ENCODE data around the gene PARD3. TPM values are rescaled to one million over a fixed set of nuclear protein-coding genes. Genes with fewer than 3 reads are reported as not detected.
"Not testable (repeated sequence)": the region's sequence is repeated elsewhere in the genome, so short reads cannot be mapped to it uniquely, and the experiment has no call there.

The PARD3 gene
- polyA plus RNA-seq, 3 donors: 0.51 TPM; not detected in 2

- Mint-ChIP-seq H3K27me3 (ENCODE audit: low read depth in 3 of 3) (peaks cover 0 to 2% (median 2%) of the 10 kb centered on the region in 3 donors), H3K9me3 (no peaks in the 10 kb centered on the region), H3K36me3 (no peaks in the 10 kb centered on the region), H3K4me1 (no peaks in the 10 kb centered on the region), H3K4me3 (no peak overlapping the region), H3K27ac (no peak overlapping the region)
- Histone ChIP-seq H3K4me1 (ENCODE audit: control insufficient read depth in 1 of 2, insufficient read depth in 2 of 2, low read length in 2 of 2) (no peaks in the 10 kb centered on the region), H4K20me1 (ENCODE audit: insufficient read depth, low read length) (no peaks in the 10 kb centered on the region), H3K9ac (ENCODE audit: insufficient read depth, low read length, poor library complexity, severe bottlenecking) (no peak overlapping the region), H3K79me2 (ENCODE audit: insufficient read depth, low read length) (no peaks in the 10 kb centered on the region), H3K36me3 (replicated peaks in 1 of 2; ENCODE audit: control insufficient read depth in 1 of 2, insufficient read depth in 2 of 2, low read length in 2 of 2) (no peaks in the 10 kb centered on the region), H3K9me3 (replicated peaks in 1 of 2; ENCODE audit: control insufficient read depth in 1 of 2, insufficient read depth in 1 of 2, low read length in 2 of 2) (no peaks in the 10 kb centered on the region), H3K27me3 (ENCODE audit: control insufficient read depth in 2 of 2, insufficient read depth in 2 of 2, low read length in 2 of 2) (no peaks in the 10 kb centered on the region), H3K27ac (ENCODE audit: low read depth in 1 of 2, low read length in 2 of 2) (no peak overlapping the region), H2AFZ (ENCODE audit: insufficient read depth, low read depth, low read length, poor library complexity, severe bottlenecking) (no peak overlapping the region), H3K4me3 (replicated peaks in 1 of 3; ENCODE audit: low read depth in 2 of 3, low read length in 3 of 3) (no peak overlapping the region), H3K4me2 (replicated peaks; ENCODE audit: extremely low read depth, low read length, poor library complexity, severe bottlenecking) (no peak overlapping the region)
- 100% methylated on average over 2 of the region's 7 CpGs for WGBS (ENCODE audit: insufficient coverage)
- intact Hi-C loops (cut with micrococcal nuclease): no loop called here
- DNase-seq: no peak
- TF ChIP-seq, protein P1, sequence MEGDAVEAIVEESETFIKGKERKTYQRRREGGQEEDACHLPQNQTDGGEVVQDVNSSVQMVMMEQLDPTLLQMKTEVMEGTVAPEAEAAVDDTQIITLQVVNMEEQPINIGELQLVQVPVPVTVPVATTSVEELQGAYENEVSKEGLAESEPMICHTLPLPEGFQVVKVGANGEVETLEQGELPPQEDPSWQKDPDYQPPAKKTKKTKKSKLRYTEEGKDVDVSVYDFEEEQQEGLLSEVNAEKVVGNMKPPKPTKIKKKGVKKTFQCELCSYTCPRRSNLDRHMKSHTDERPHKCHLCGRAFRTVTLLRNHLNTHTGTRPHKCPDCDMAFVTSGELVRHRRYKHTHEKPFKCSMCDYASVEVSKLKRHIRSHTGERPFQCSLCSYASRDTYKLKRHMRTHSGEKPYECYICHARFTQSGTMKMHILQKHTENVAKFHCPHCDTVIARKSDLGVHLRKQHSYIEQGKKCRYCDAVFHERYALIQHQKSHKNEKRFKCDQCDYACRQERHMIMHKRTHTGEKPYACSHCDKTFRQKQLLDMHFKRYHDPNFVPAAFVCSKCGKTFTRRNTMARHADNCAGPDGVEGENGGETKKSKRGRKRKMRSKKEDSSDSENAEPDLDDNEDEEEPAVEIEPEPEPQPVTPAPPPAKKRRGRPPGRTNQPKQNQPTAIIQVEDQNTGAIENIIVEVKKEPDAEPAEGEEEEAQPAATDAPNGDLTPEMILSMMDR (IDR thresholded peaks at IDR 0.05): no peak
Measured at GRCh38 chr10:34647160-34647559, 167.9 kb downstream of the PARD3 start.

DNA sequence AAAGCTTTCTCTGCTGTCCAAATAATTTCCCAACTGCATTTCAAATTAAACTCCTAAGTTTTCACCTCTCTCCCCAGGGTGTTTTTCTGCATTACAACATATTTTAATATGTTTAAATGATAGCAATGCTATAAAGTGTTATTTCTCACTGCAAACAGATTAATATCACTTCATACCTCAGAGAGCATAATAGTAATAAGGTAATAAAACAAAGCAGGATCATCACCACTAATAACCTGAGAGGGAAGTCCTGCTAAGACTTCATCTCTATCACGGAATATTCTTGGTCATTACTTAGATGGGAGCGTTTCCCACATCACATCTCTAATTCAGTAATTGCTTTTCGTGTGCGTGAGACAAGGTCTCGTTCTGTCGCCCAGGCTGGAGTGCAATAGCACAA lies 168.8 kb downstream of the PARD3 start:
- Histone ChIP-seq H3K27me3 (ENCODE audit: control insufficient read depth in 2 of 2, insufficient read depth in 2 of 2, low read length in 2 of 2) (no peaks in the 10 kb centered on the region), H3K9me3 (replicated peaks in 1 of 2; ENCODE audit: control insufficient read depth in 1 of 2, insufficient read depth in 1 of 2, low read length in 2 of 2) (no peaks in the 10 kb centered on the region), H3K9ac (ENCODE audit: insufficient read depth, low read length, poor library complexity, severe bottlenecking) (no peak overlapping the region), H3K36me3 (replicated peaks in 1 of 2; ENCODE audit: control insufficient read depth in 1 of 2, insufficient read depth in 2 of 2, low read length in 2 of 2) (no peaks in the 10 kb centered on the region), H3K4me3 (replicated peaks in 1 of 3; ENCODE audit: low read depth in 2 of 3, low read length in 3 of 3) (no peak overlapping the region), H3K27ac (ENCODE audit: low read depth in 1 of 2, low read length in 2 of 2) (no peak overlapping the region), H3K79me2 (ENCODE audit: insufficient read depth, low read length) (no peaks in the 10 kb centered on the region), H3K4me2 (replicated peaks; ENCODE audit: extremely low read depth, low read length, poor library complexity, severe bottlenecking) (no peak overlapping the region), H4K20me1 (ENCODE audit: insufficient read depth, low read length) (no peaks in the 10 kb centered on the region), H2AFZ (ENCODE audit: insufficient read depth, low read depth, low read length, poor library complexity, severe bottlenecking) (no peak overlapping the region), H3K4me1 (ENCODE audit: control insufficient read depth in 1 of 2, insufficient read depth in 2 of 2, low read length in 2 of 2) (no peaks in the 10 kb centered on the region)
- Mint-ChIP-seq H3K27ac (no peak overlapping the region), H3K9me3 (no peaks in the 10 kb centered on the region), H3K27me3 (ENCODE audit: low read depth in 3 of 3) (peaks cover 0 to 2% (median 2%) of the 10 kb centered on the region in 3 donors), H3K4me3 (no peak overlapping the region), H3K4me1 (no peaks in the 10 kb centered on the region), H3K36me3 (no peaks in the 10 kb centered on the region)
- TF ChIP-seq, protein P1 (IDR thresholded peaks at IDR 0.05): no peak
- intact Hi-C loops (cut with micrococcal nuclease): no loop called here
- WGBS (ENCODE audit: insufficient coverage): 99% methylated on average over 5 of the region's 6 CpGs
- no peak for DNase-seq

- no CpG with 5 or more reads among the region's 3 CpGs for WGBS (ENCODE audit: insufficient coverage)
Measured at GRCh38 chr10:34644815-34645214, 170.3 kb downstream of the PARD3 start.

More at GRCh38 chr10:34644815-34645214, 170.3 kb downstream of the PARD3 start:
- H3K9me3 ChIP-seq (replicated peaks in 1 of 2; ENCODE audit: control insufficient read depth in 1 of 2, insufficient read depth in 1 of 2, low read length in 2 of 2); H2AFZ ChIP-seq (ENCODE audit: insufficient read depth, low read depth, low read length, poor library complexity, severe bottlenecking); intact Hi-C loops (cut with micrococcal nuclease); H3K4me1 Mint-ChIP-seq; H3K79me2 ChIP-seq (ENCODE audit: insufficient read depth, low read length); H3K4me3 Mint-ChIP-seq; H3K27ac ChIP-seq (ENCODE audit: low read depth in 1 of 2, low read length in 2 of 2); H3K27ac Mint-ChIP-seq; H3K36me3 ChIP-seq (replicated peaks in 1 of 2; ENCODE audit: control insufficient read depth in 1 of 2, insufficient read depth in 2 of 2, low read length in 2 of 2); H3K27me3 ChIP-seq (ENCODE audit: control insufficient read depth in 2 of 2, insufficient read depth in 2 of 2, low read length in 2 of 2); H3K9ac ChIP-seq (ENCODE audit: insufficient read depth, low read length, poor library complexity, severe bottlenecking); DNase-seq; H3K36me3 Mint-ChIP-seq; H3K9me3 Mint-ChIP-seq; H3K4me2 ChIP-seq (replicated peaks; ENCODE audit: extremely low read depth, low read length, poor library complexity, severe bottlenecking); H3K4me1 ChIP-seq (ENCODE audit: control insufficient read depth in 1 of 2, insufficient read depth in 2 of 2, low read length in 2 of 2); H4K20me1 ChIP-seq (ENCODE audit: insufficient read depth, low read length); H3K4me3 ChIP-seq (replicated peaks in 1 of 3; ENCODE audit: low read depth in 2 of 3, low read length in 3 of 3); H3K27me3 Mint-ChIP-seq (ENCODE audit: low read depth in 3 of 3): not testable (repeated sequence)

Measured in CD14-positive monocyte (primary cell).